SIG-M5 treated with dmso at 0.1 percent for 504 hours (cell line): ENCODE data around the gene KRTAP12-1.
"Not testable (repeated sequence)": the region's sequence is repeated elsewhere in the genome, so short reads cannot be mapped to it uniquely, and the experiment has no call there.

Source experiments
- DNase-seq: peaks from one replicate; lab custom pipeline; 2025; ENCODE audit not compliant: unreplicated experiment; lab: John Stamatoyannopoulos, UW

KRTAP12-1 gene

GRCh38 chr21:44670642-44671432 lies 11.1 kb downstream of the KRTAP12-1 start:
- DNase-seq, result no peak

- no peak for DNase-seq
These were observed 14.4 kb downstream of the KRTAP12-1 start for GRCh38 chr21:44667612-44668011.

- no peak for DNase-seq
These were observed 15.3 kb downstream of the KRTAP12-1 start, which contains the start of gene KRTAP12-2 for GRCh38 chr21:44666401-44667320. Gene KRTAP12-2 (minus strand): TSS chr21:44666927. CDS start chr21:44666886, 41 bp downstream.

GRCh38 chr21:44664691-44665090 lies 17.3 kb downstream of the KRTAP12-1 start:
- DNase-seq, result no peak

- not testable (repeated sequence) for DNase-seq
These were observed 20.4 kb downstream of the KRTAP12-1 start for GRCh38 chr21:44661567-44661966.

GRCh38 chr21:44658913-44659595 lies 22.9 kb downstream of the KRTAP12-1 start:
- DNase-seq, result no peak

GRCh38 chr21:44658541-44658910 lies 23.4 kb downstream of the KRTAP12-1 start:
- DNase-seq, result no peak

GRCh38 chr21:44657635-44658540 lies 24.1 kb downstream of the KRTAP12-1 start, which contains the start of gene KRTAP12-3:
Gene KRTAP12-3 (plus strand): TSS chr21:44657932. CDS start chr21:44657980, 48 bp downstream.
- no peak for DNase-seq

- no peak for DNase-seq
These were observed 25.1 kb downstream of the KRTAP12-1 start for GRCh38 chr21:44656868-44657267.

- DNase-seq, result no peak
These were observed 27.3 kb downstream of the KRTAP12-1 start, which contains the start of gene KRTAP12-4 for GRCh38 chr21:44654576-44655175. Gene KRTAP12-4 (minus strand): TSS chr21:44654659. CDS start chr21:44654614, 45 bp downstream.

- DNase-seq, result no peak
These were observed 28.0 kb downstream of the KRTAP12-1 start for GRCh38 chr21:44653656-44654575.

- no peak for DNase-seq
These were observed 28.8 kb downstream of the KRTAP12-1 start for GRCh38 chr21:44653123-44653522.

- DNase-seq, result no peak
These were observed 30.8 kb downstream of the KRTAP12-1 start for GRCh38 chr21:44650973-44651675.

- DNase-seq, result no peak
These were observed 31.5 kb downstream of the KRTAP12-1 start for GRCh38 chr21:44650265-44650972.

- no peak for DNase-seq
These were observed 32.4 kb downstream of the KRTAP12-1 start for GRCh38 chr21:44649521-44650100.

- DNase-seq, result no peak
These were observed 33.2 kb downstream of the KRTAP12-1 start for GRCh38 chr21:44648557-44649311.
